ENCODE data around the gene OSER1.

Gene OSER1

DNA sequence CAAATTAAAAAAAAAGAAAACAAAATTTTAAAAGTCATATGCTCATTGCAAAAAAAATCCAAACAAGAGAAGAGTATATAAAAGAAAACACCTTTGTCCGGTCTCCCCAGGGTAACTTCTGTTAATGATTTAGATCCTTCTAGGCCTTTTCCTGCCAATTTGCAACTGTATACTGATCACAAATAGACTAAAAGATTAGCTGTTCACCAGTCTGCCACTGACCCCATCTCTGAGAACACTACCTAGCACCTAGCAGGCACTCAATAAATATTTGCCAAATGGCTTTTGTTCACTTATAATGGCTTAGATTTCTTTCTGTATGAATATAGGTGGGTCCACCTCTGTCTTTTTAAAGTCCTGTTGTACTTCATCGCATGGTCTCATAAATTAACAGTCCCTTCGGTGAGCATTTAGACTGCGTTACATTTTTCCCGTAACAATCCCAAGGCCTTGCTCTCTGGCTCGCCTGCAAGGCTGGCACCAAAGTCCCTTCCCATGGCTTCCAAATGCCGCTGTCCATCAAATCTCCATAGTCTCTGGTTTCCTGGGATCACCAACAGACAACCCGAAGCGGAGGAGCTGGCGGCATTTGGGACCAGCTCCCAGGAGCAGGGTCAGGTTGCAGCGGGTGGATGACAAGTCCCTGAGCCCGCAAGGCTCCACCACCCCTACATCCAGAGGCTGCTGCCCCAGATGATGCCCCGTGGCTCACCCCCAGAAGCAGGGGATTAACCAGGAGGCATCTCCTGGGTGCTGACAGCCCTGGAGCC is 35.4 kb downstream of the OSER1 start:
- DNase-seq (ENCODE audit: low read depth): no peak

DNA sequence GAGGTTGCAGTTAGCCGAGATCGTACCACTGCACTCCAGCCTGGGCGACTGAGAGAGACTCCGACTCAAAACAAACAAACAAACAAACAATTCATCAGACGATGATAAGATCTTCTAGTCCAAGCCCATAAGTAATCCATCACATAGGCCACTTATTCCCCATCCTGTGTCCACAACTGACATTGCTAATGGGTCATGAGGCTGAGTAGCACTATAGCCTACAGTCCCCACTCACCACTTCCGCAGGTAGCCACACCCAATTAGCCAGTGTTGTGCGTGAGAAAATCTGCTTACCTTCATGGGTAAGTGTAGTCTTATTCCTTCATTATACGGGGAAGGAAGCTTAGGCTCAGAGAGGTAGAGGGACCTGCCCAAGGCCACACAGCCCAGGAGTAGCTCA is 36.7 kb downstream of the OSER1 start:
- no peak for DNase-seq (ENCODE audit: low read depth)

DNA sequence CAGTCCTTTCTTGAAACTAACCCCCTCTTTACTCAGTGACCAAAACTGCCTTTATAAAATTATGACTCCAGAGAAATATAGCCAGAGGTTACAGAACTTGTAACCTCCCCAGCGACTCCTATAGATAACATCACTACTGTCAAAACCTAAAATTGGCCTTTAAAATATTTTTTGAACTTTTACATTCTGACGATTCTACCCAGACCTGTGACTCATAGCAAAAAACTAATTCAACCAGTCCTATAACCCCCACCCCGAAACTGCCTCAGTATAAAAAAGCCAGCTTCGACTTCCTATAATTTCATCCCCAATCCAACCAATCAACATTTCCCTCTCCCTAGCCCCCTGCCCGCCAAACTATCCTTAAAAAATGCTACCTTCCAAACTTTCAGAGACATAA is 37.5 kb downstream of the OSER1 start:
- no peak for DNase-seq (ENCODE audit: low read depth)

DNA sequence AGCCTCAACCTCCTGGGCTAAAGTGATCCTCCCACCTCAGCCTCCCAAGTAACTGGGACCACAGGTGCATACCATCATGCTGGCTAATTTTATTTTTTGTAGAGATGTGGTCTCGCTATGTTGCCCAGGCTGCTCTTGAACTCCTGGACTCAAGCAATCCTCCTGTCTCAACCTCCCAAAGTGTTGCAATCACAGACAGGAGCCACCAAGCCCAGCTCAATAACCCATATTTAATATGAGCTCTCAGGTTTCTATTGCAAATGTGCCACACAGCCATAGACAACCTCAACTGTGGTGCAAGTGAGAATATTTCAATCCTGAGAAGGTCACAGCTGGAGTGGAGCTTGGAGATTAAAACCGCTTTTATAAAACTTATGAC is 38.0 kb downstream of the OSER1 start:
- no peak for DNase-seq (ENCODE audit: low read depth)

DNA sequence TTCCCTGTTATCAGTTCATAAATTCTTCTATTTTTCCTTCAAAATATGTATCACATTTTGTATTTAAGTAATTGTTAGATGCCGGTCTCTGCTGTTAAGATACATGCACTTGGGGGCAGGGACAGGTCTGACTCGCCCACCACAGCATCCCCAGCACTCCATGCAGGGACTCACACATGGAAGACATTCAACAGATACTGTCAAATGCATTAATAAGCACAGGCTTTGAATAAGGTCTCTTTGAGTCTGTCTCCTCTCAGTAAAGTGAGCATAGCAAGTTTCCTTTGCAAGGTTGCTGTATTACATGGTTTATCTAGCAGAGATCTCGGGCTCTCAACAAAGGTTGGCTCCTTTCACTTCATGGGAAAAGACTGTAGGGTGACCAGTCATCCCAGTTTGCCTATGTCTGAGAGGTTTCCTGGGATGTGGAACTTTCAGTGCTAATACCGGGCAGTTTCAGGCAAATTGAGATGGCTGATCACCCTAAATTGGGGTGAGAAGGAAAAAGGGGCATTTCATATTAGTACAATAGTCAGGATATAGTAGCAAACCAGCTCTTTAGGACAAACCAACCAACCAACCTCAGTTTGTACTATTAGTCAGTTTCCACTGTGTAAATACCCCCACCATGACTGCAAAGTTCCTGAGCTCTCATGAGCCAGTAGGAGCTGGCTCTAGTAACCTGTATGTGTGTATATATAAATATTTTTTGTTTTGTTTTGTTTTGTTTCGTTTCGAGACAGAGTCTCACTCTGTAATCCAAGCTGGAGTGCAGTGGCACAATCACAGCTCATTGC is 38.6 kb downstream of the OSER1 start:
- no peak for DNase-seq (ENCODE audit: low read depth)

DNA sequence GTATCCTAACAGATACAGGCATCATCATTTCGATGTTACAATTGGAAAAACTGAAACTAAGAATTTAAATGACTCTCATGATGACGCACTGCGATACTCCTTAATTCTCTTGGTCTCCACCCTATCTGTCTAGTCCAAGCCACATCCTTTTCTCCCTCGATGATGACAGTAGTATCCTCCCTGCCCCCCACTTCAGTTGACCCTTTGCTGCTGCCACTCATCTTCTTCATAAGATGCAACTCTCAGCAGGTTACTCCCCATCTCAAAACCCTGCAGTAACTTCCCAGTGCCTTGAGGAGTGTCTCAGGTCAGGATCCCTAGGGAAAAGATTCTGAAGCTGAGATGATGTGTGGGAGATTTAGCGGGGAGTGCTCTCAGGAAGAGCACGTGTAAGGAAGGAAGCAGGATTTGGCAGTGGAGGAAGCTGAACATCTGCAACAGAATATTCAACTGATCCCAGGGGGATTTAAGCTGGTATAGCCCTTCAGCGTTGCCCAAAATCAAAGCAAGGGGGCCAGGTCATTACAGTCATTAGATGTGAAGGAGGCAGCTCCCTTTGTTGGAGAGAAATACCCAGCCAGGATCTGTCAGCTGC is 39.7 kb downstream of the OSER1 start:
- DNase-seq (ENCODE audit: low read depth): no peak

DNA sequence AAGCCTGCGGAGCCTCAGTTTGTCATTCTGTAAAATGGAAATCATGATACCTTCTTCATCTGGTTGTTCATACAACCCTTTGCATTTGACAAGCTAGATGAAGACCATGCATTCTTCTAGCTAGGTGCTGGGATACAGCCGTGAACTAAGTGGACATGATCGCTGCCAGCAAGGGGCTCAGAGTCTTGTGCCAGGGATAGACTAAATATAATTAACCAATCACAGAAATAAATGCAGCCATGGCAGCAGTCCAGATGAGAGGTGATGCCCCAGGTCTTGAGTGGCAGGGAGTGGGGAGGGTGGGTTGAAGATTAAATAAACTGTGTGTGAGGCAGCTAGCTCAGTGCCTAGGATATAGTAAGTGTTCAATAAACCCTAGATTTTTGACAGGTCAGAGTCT is 42.8 kb downstream of the OSER1 start:
- no peak for DNase-seq (ENCODE audit: low read depth)

DNA sequence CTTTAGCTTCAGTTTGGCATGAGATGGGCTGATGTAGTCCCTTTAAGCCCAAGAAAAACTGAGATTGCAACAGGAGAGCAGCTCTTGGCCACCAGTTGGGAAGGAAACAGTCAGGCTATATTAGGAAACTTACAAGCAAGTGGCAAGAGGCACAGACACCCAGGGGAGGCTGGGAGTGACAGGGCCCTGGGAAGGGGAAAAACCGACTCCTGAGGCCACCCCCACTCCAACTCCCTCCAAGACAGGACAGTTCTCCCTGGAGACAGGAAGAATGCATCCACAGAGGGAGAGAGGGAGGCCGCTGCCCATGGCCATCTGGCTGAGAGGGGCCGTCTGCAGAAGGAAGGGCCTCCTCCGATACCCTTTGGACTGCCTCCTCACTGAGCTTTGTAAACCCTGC is 44.1 kb downstream of the OSER1 start:
- no peak for DNase-seq (ENCODE audit: low read depth)

DNA sequence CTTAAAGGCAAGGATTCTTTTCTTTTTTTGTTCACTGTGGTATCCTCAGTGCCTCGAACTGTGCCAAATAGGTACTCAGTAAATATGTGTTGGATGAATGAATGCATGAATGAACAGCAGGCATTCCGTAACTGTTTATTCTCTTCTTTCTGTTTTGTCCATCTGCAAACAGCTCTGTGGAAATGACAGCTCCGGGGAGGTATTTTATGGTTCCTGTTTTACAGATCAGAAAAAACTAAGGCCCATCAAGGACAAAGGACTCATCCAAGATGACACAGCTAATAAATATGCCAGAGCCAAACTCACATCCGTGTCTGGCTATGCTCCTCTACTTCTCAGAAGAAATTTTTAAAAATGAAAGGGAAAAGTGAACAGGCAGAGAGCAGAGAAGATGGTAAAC is 44.6 kb downstream of the OSER1 start:
- DNase-seq (ENCODE audit: low read depth): no peak

DNA sequence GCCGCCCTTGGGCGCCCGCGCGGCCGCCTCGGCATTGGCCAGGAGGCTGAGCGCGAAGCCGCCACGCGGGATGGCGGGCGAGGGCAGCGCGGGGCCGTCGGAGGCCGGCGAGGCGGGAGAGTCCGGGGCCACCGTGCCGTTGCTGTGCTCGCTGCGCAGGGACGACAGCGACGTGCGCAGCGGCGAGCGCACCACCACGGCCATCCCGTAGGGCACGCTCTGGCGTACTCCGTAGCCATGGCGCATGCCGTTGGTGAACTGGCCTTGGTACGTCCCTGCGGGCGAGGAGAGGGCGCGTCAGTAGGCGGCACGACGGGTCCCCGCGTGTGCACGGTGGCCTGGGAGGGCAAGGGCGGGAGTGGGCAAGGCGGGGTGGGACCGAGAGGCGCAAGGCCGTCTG is 50.4 kb downstream of the OSER1 start:
- no peak for DNase-seq (ENCODE audit: low read depth)

DNA sequence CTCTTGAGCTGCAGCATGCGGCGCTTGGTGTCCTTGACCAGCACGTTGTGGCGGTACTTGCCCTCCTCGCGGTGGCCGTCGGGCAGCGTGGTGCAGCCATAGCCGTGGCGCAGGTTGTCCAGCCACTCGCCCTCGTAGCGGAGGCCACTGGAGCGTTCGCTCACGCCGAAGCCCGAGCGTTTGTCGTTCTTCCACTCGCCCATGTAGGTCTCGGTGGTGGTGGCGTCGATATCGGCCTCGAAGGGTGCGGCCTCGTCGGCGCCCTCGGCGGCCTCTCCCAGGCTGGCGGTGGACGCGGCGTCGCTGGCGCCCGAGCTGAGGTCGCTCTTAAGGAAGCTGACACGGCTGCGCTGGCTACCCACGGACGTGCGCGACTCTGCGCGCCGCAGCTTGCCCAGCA is 50.9 kb downstream of the OSER1 start:
- no peak for DNase-seq (ENCODE audit: low read depth)

DNA sequence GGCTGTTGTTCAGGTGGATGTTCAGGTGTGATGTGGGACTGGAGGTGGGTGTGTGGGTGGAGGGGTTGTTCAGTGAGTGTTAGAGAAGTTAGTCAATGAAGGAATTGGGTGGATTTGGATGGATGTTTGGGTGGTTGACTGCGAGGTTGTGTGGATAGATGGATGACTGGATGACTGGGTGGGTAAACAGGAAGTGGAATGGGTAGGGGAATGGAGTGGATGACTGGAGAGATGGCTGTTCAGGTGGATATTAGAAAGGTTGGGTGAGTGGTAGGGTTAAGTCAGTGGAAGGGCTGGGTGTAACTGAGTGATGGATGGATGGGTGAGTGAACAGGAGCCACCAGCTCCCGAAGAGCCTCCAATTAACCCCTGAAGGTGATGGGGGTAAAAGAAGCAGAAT is 51.4 kb downstream of the OSER1 start:
- no peak for DNase-seq (ENCODE audit: low read depth)

DNA sequence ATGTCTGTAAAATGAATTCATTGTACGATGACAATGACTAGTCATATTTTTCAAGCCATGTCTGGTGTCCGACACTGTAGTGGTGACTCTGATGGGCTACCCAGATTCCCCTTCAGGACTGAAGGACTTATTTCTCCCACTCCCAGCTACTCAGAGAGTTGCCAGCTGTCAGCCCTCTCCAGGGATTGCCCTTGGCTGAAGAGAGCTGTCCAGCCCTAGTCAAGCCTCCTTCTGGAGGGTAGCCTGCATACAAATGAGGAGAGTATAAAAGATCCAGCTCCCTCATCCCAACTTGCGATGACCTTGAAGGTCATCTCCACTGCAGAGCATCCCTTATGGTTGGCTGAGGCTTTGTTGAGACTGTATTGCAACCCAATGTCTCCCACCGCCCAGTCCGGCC is 53.5 kb downstream of the OSER1 start:
- DNase-seq (ENCODE audit: low read depth): no peak

DNA sequence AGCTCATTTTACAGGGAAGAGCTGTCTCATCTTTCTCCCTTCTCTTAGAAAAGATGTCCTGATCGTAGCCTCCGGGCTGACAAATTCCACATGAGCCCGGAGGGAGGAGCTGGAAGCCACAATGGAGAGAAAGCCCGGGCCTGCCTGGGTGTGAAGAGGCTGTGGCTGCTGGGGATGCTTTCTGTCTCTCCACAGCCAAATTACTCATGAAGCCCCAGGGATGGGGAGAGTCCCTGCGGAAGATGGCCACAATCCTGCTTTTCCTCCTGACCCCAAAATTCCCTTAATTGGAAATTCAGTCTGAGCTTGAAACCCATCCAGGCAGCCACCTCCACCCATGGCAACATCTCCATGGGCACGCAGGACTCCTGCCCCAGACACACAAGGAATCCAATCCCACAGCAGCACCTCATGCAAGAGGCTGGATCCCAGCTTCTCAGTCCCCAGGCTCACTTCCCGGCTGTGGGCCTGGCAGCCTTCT is 56.0 kb downstream of the OSER1 start:
- DNase-seq (ENCODE audit: low read depth): no peak

DNA sequence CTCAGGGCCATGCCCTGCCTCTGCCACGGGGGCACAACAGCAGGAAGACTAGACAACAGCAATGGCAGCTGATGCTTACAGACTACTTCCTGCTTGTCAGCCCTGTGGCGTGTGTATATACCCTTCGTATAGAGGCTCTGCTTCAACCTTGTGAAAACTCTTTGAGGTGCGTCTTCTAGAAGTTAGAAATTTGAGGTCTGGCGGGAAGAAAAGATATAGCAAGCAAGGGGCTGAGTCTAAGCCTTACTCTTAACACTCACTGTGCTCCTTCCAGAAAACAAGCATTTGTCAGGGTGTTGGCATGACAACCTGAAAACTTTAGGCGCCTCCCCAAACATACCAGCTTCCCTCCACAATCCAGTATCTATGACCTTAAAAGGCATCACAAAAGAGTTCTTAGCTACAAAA is 56.9 kb downstream of the OSER1 start:
- DNase-seq (ENCODE audit: low read depth): peak; percentile 43

DNA sequence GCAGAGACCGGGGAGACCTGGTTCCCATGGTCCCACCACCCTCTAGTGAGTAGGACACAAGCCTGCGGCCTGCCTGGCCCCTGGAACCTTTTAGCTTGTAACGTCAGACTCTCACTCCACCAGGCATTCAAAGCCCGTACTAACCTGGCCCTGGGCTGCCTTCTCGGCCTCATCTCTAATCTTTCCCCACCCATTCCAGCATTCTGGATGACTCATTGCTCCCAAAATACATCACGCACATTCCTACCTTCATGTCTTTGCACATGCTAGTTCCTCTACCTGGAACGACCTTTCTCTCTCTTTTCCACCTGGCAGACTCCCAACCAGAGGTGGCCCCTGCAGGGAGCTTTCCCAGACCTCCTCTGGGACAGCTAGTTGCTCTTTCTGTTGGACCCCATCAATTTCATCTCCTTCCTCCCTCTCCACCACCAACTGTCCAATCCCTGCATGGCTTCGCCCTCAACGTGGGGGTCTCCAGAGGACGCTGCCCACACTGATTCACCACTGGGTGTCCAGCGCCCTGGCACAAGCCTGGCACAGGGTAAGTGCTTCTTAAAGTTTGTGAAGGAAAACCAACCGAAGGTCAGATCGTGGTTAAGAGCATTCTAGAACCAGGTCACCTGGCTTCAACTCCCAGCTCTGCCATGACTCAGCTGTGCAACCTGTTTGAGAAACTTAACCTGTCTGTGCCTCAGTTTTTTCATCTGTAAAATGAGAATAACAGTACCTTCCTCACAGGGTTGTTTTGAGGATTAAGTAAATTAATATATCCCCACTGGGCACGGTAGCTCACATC is 58.8 kb downstream of the OSER1 start:
- DNase-seq (ENCODE audit: low read depth): no peak

DNA sequence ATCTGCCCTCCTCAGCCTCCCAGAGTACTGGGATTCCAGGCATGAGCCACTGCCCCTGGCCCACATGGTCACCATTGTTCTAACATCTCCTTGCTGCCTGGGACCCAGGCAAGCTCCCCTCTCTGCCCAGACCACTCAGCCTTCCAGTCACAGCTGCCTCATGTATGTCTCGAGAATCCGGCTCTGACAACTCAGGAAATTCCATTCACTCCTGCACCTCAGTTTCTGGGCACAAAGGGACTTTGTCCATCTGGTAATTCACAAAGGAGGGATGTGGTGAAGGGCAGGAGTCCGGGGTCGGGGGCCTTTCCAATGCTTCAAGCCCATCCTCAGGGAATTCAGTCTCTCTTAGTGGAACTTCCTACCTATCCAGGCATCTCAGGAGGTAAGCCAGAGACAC is 64.3 kb downstream of the OSER1 start:
- no peak for DNase-seq (ENCODE audit: low read depth)

Measured in T follicular helper cell (primary cell).